Osteoblast (primary cell): ENCODE data around the gene SLC9A2. TPM values are rescaled to one million over a fixed set of nuclear protein-coding genes. Genes with fewer than 3 reads are reported as not detected.

Experiments
- DNase-seq: peaks from one replicate; pipeline ENCODE4 v3.0.0; 2011; ENCODE audit warnings: low spot score, mixed read lengths; ENCODE audit not compliant: insufficient read length; ENCODE audit errors: missing footprints
- H2AFZ ChIP-seq: 2 replicates; pipeline ENCODE4 v1.6.0; 2011; ENCODE audit warnings: mild to moderate bottlenecking, low read length
- H3K27ac ChIP-seq: 2 replicates; pipeline ENCODE4 v1.5.1; 2011; ENCODE audit warnings: mild to moderate bottlenecking, low read depth, low read length, moderate library complexity
- H3K27me3 ChIP-seq: 2 replicates; pipeline ENCODE4 v1.6.0; 2012; ENCODE audit warnings: mild to moderate bottlenecking, control low read depth, inconsistent platforms, low read length, moderate library complexity; ENCODE audit not compliant: insufficient read depth
- H3K36me3 ChIP-seq: 2 replicates; pipeline ENCODE4 v1.5.1; 2011; ENCODE audit warnings: mild to moderate bottlenecking, low read length, control low read depth, moderate library complexity; ENCODE audit not compliant: insufficient read depth
- H3K4me1 ChIP-seq: 2 replicates; pipeline ENCODE4 v1.5.1; 2011; ENCODE audit warnings: mild to moderate bottlenecking, low read length, control low read depth, moderate library complexity; ENCODE audit not compliant: insufficient read depth
- H3K4me2 ChIP-seq: 2 replicates; pipeline ENCODE4 v1.6.0; 2011; ENCODE audit warnings: mild to moderate bottlenecking, low read length; ENCODE audit not compliant: insufficient read depth
- H3K4me3 ChIP-seq: fragments of 200-600 bp; sonication (generic); 3 replicates; pipeline ENCODE4 v1.5.1; 2012; ENCODE audit warnings: mild to moderate bottlenecking, low read length, inconsistent platforms; ENCODE audit not compliant: insufficient read depth
- H3K79me2 ChIP-seq: 2 replicates; pipeline ENCODE4 v1.6.0; 2012; ENCODE audit warnings: mild to moderate bottlenecking, low read length, control low read depth, inconsistent platforms; ENCODE audit not compliant: insufficient read depth
- H3K9me3 ChIP-seq: 2 replicates; pipeline ENCODE4 v1.5.1; 2011; ENCODE audit warnings: low read depth, low read length, control low read depth
- H4K20me1 ChIP-seq: 2 replicates; pipeline ENCODE4 v1.6.0; 2012; ENCODE audit warnings: mild to moderate bottlenecking, low read length, control low read depth; ENCODE audit not compliant: insufficient read depth
- total RNA-seq: library from RNA; depleted of rRNA; stranded (reverse); fragments of >200 nt; gene quantifications from 2 replicates; pipeline ENCODE4 v1.2.3, GENCODE V29; 2012
- TF ChIP-seq, protein P1 (sequence below): IDR thresholded peaks from 2 replicates; pipeline ENCODE4 v1.5.1; 2011; ENCODE audit warnings: mild to moderate bottlenecking, low read depth, low read length, moderate library complexity; ENCODE audit errors: extremely low read depth

SLC9A2 gene
- total RNA-seq, 1 donor: under 0.01 TPM

DNA sequence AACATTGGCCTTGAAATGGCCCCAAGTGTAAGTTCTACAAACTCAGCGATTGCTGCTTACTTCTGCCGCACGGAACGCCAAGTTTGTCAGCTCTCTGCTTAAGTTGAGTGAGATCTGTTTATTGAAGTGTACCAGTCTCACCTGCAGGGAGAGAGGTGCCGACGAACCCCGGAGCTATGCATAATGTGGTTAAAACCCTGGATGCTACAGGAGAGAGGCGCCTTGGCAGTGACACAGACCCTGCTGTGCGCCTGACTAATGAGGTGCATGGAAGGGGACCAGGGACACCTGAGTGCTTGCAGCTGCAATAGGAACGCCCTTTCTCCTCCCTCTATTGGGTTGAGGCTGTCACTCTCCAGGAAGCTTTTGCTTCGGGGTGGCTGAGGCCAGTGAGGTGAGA, 979 bp downstream of the SLC9A2 start:
- H3K27me3 ChIP-seq: peaks cover 46% of the 10 kb centered on the region
- H3K4me2 ChIP-seq: no peak overlapping the region

DNA sequence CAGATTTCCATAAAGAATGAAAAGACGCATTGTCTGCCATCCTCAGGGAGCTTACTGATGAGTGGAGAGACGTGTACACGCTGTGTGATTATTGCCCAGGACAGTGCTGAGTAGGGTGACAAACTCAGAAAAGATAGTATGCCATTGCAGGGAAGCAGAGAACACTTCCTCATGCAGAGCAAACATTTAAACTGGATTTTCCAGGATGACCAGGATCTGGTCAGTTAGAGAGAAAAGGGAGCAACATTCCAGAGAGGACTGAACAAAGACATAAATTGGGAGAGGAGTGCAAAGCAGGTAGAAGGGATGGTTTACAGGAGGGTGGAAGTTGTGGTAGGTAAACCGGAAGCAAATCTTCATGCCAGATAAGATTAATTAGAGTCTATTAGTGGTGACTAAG, 2.3 kb downstream of the SLC9A2 start:
- Histone ChIP-seq H3K9me3 (no peaks in the 10 kb centered on the region), H2AFZ (no peak overlapping the region), H3K79me2 (no peaks in the 10 kb centered on the region), H4K20me1 (no peaks in the 10 kb centered on the region), H3K27me3 (peaks cover 46% of the 10 kb centered on the region), H3K36me3 (no peaks in the 10 kb centered on the region), H3K4me2 (no peak overlapping the region), H3K27ac (no peak overlapping the region), H3K4me1 (no peaks in the 10 kb centered on the region), H3K4me3 (no peak overlapping the region)
- DNase-seq: no peak
- TF ChIP-seq, protein P1, sequence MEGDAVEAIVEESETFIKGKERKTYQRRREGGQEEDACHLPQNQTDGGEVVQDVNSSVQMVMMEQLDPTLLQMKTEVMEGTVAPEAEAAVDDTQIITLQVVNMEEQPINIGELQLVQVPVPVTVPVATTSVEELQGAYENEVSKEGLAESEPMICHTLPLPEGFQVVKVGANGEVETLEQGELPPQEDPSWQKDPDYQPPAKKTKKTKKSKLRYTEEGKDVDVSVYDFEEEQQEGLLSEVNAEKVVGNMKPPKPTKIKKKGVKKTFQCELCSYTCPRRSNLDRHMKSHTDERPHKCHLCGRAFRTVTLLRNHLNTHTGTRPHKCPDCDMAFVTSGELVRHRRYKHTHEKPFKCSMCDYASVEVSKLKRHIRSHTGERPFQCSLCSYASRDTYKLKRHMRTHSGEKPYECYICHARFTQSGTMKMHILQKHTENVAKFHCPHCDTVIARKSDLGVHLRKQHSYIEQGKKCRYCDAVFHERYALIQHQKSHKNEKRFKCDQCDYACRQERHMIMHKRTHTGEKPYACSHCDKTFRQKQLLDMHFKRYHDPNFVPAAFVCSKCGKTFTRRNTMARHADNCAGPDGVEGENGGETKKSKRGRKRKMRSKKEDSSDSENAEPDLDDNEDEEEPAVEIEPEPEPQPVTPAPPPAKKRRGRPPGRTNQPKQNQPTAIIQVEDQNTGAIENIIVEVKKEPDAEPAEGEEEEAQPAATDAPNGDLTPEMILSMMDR: no peak

More for the DNA sequence above, 979 bp downstream of the SLC9A2 start:
- no peaks in the 10 kb centered on the region for H3K4me1 ChIP-seq
- TF ChIP-seq, protein P1: no peak
- no peaks in the 10 kb centered on the region for H3K36me3 ChIP-seq
- H3K9me3 ChIP-seq: no peaks in the 10 kb centered on the region
- DNase-seq: no peak
- H3K27ac ChIP-seq: no peak overlapping the region
- H2AFZ ChIP-seq: no peak overlapping the region
- no peaks in the 10 kb centered on the region for H3K79me2 ChIP-seq
- H3K4me3 ChIP-seq: no peak overlapping the region
- no peaks in the 10 kb centered on the region for H4K20me1 ChIP-seq

GRCh38 chr2:102622646-102623045, 3.3 kb downstream of the SLC9A2 start:
- DNase-seq: no peak
- Histone ChIP-seq H3K79me2 (no peaks in the 10 kb centered on the region), H2AFZ (no peak overlapping the region), H3K27me3 (peaks cover 46% of the 10 kb centered on the region), H3K36me3 (no peaks in the 10 kb centered on the region), H3K4me2 (no peak overlapping the region), H3K9me3 (no peaks in the 10 kb centered on the region), H4K20me1 (no peaks in the 10 kb centered on the region), H3K4me3 (no peak overlapping the region), H3K4me1 (no peaks in the 10 kb centered on the region), H3K27ac (no peak overlapping the region)
- TF ChIP-seq, protein P1: no peak

DNA sequence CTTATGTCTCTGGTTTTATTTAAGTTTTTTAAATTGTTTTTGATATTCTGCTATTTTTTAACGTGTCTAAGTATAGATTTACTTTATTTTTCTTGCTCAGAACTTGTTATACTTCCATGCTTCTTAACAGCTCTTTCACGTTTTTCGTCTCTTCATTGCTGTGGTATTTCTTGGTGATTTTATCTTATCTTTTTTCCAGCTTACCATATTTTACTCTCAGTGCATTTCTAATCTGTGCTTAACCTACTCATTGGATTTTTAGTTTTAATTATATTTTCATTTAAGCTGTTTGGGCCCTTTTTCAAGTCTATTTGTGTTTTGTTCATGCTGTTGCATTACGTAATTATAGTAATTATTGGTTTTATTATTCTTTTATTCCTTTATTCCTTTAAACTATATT, 11.1 kb downstream of the SLC9A2 start:
- TF ChIP-seq, protein P1: no peak

More for the DNA sequence above, 11.1 kb downstream of the SLC9A2 start:
- Histone ChIP-seq H3K4me2 (no peak overlapping the region), H3K4me3 (no peak overlapping the region), H3K79me2 (no peaks in the 10 kb centered on the region), H2AFZ (no peak overlapping the region), H3K4me1 (no peaks in the 10 kb centered on the region), H3K36me3 (no peaks in the 10 kb centered on the region), H3K9me3 (no peaks in the 10 kb centered on the region), H4K20me1 (no peaks in the 10 kb centered on the region), H3K27ac (no peak overlapping the region), H3K27me3 (no peaks in the 10 kb centered on the region)
- DNase-seq: no peak
